ENCODE results near the gene C14orf93.
A peak's percentile ranks its signal among the peaks of the same experiment; 100 is the strongest.

Gene C14orf93

GRCh38 chr14:23045419-23046357 is 35.7 kb upstream of the C14orf93 start:
- no peak for DNase-seq (ENCODE audit: low read depth, low spot score)

- no peak for DNase-seq (ENCODE audit: low read depth, low spot score)
These were observed 34.9 kb upstream of the C14orf93 start for GRCh38 chr14:23044840-23045239.

- DNase-seq (ENCODE audit: low read depth, low spot score) = no peak
These were observed 33.8 kb upstream of the C14orf93 start for GRCh38 chr14:23043754-23044153.

GRCh38 chr14:23043145-23043544 is 33.2 kb upstream of the C14orf93 start:
- DNase-seq (ENCODE audit: low read depth, low spot score) = no peak

GRCh38 chr14:23042162-23042965 is 32.4 kb upstream of the C14orf93 start, which contains the start of gene PSMB11:
Gene PSMB11 (plus strand): TSS chr14:23042212. CDS start chr14:23042226, 14 bp downstream.
- DNase-seq (ENCODE audit: low read depth, low spot score) = no peak

GRCh38 chr14:23041729-23042128 is 31.8 kb upstream of the C14orf93 start:
- no peak for DNase-seq (ENCODE audit: low read depth, low spot score)

- DNase-seq (ENCODE audit: low read depth, low spot score) = no peak
These were observed 30.2 kb upstream of the C14orf93 start for GRCh38 chr14:23040100-23040499.

GRCh38 chr14:23035303-23036144 is 25.6 kb upstream of the C14orf93 start:
- no peak for DNase-seq (ENCODE audit: low read depth, low spot score)

- DNase-seq (ENCODE audit: low read depth, low spot score) = peak; percentile 91
These were observed 24.8 kb upstream of the C14orf93 start, which contains the start of gene PSMB5 for GRCh38 chr14:23034498-23035302. Gene PSMB5 (minus strand): TSS chr14:23034900. CDS start chr14:23034881, 19 bp downstream.

GRCh38 chr14:23033801-23034497 is 24.0 kb upstream of the C14orf93 start:
- no peak for DNase-seq (ENCODE audit: low read depth, low spot score)

GRCh38 chr14:23033251-23033727 is 23.3 kb upstream of the C14orf93 start:
- no peak for DNase-seq (ENCODE audit: low read depth, low spot score)

GRCh38 chr14:23030936-23031335 is 21.0 kb upstream of the C14orf93 start:
- no peak for DNase-seq (ENCODE audit: low read depth, low spot score)

- DNase-seq (ENCODE audit: low read depth, low spot score) = no peak
These were observed 18.9 kb upstream of the C14orf93 start for GRCh38 chr14:23028799-23029198.

- no peak for DNase-seq (ENCODE audit: low read depth, low spot score)
These were observed 15.3 kb upstream of the C14orf93 start for GRCh38 chr14:23025151-23025814.

- DNase-seq (ENCODE audit: low read depth, low spot score) = no peak
These were observed 14.7 kb upstream of the C14orf93 start for GRCh38 chr14:23024612-23025075.

GRCh38 chr14:23023795-23024152 is 13.8 kb upstream of the C14orf93 start:
- DNase-seq (ENCODE audit: low read depth, low spot score) = no peak

- no peak for DNase-seq (ENCODE audit: low read depth, low spot score)
These were observed 13.3 kb upstream of the C14orf93 start for GRCh38 chr14:23023022-23023794.

GRCh38 chr14:23021889-23022442 is 12.0 kb upstream of the C14orf93 start:
- no peak for DNase-seq (ENCODE audit: low read depth, low spot score)
